HCT116 (cell line): ENCODE results near the gene HIP1R.

Source experiments
- CBX3 ChIP-seq: IDR thresholded peaks from 2 replicates; pipeline ENCODE4 v1.6.1; 2012; ENCODE audit warnings: low read depth
- CTCF ChIP-seq, 3 experiments: fragments of 200-600 bp in 1 of 3; sonication (generic) in 1 of 3; IDR thresholded peaks in 2 of 3; conservative IDR thresholded peaks in 1 of 3; 2 replicates each; pipeline ENCODE4 v1.5.1; 2012 to 2017; ENCODE audit warnings: low read depth in 2 of 3, low read length in 2 of 3, antibody characterized with exemption in 1 of 3, borderline replicate concordance in 1 of 3, control low read depth in 1 of 3, mild to moderate bottlenecking in 1 of 3, mixed read lengths in 1 of 3, mixed run types in 1 of 3, moderate library complexity in 1 of 3; ENCODE audit not compliant: insufficient read depth in 1 of 3
- ELF1 ChIP-seq: IDR thresholded peaks from 2 replicates; pipeline ENCODE4 v1.6.1; 2012; ENCODE audit warnings: low read depth, borderline replicate concordance
- EZH2phosphoT487 ChIP-seq: fragments of 200-600 bp; IDR thresholded peaks from 2 replicates; pipeline ENCODE4 v1.6.1; 2018; ENCODE audit warnings: antibody characterized with exemption, borderline replicate concordance
- JUND ChIP-seq: IDR thresholded peaks from 2 replicates; pipeline ENCODE4 v1.6.1; 2012
- MAX ChIP-seq: IDR thresholded peaks from 2 replicates; pipeline ENCODE4 v1.6.1; 2012
- POLR2A ChIP-seq: IDR thresholded peaks from 2 replicates; pipeline ENCODE4 v1.7.0; 2011; ENCODE audit warnings: borderline replicate concordance; ENCODE audit not compliant: insufficient read depth, insufficient read length; ENCODE audit errors: extremely low read depth
- POLR2AphosphoS5 ChIP-seq: IDR thresholded peaks from 2 replicates; pipeline ENCODE4 v1.6.1; 2011; ENCODE audit warnings: mild to moderate bottlenecking, low read depth, low read length, moderate library complexity
- REST ChIP-seq: IDR thresholded peaks from 2 replicates; pipeline ENCODE4 v1.6.1; 2012; ENCODE audit warnings: low read depth
- ZNF274 ChIP-seq: fragments of 200-500 bp; sonication (Bioruptor generic); IDR thresholded peaks from 2 replicates; pipeline ENCODE4 v1.6.1; 2014; ENCODE audit warnings: mild to moderate bottlenecking, low read depth, low read length, inconsistent platforms

- TF ChIP-seq CTCF (IDR thresholded peaks at IDR 0.05 in 2 of 3, conservative IDR thresholded peaks at IDR 0.05 in 1 of 3; ENCODE audit: borderline replicate concordance in 1 of 3, insufficient read depth in 1 of 3, low read depth in 2 of 3, low read length in 2 of 3) (no peak), POLR2A (no peak), EZH2phosphoT487 (no peak), JUND (no peak), MAX (no peak), ELF1 (no peak), ZNF274 (no peak), POLR2AphosphoS5 (no peak), CBX3 (no peak), REST (no peak)
Measured at GRCh38 chr12:122834104-122834920, 945 bp upstream of the HIP1R start.
